GM10248 (cell line): ENCODE measurements around the gene AUTS2.

Experiments used
- CTCF ChIA-PET: fragments of 300-600 bp; sonication (Branson Sonifier 250); formaldehyde crosslinking; extraction: SDS; loops from one replicate; lab custom pipeline; 2021; ENCODE audit warnings: antibody characterized with exemption; lab: Yijun Ruan, JAX
- POLR2A ChIA-PET: fragments of 350-650 bp; sonication (Branson Sonifier 250); formaldehyde crosslinking; extraction: SDS; loops from one replicate; lab custom pipeline; 2020; ENCODE audit warnings: antibody characterized with exemption; lab: Yijun Ruan, JAX
- DNase-seq: peaks from one replicate; pipeline ENCODE4 v3.0.0; 2012; ENCODE audit errors: extremely low spot score
- TF ChIP-seq, protein P1 (sequence below): IDR thresholded peaks from 2 replicates; pipeline ENCODE4 v1.5.1; 2012; ENCODE audit warnings: mild to moderate bottlenecking, low read depth; ENCODE audit errors: extremely low read depth, missing control alignments, control extremely low read depth

Gene AUTS2

DNA sequence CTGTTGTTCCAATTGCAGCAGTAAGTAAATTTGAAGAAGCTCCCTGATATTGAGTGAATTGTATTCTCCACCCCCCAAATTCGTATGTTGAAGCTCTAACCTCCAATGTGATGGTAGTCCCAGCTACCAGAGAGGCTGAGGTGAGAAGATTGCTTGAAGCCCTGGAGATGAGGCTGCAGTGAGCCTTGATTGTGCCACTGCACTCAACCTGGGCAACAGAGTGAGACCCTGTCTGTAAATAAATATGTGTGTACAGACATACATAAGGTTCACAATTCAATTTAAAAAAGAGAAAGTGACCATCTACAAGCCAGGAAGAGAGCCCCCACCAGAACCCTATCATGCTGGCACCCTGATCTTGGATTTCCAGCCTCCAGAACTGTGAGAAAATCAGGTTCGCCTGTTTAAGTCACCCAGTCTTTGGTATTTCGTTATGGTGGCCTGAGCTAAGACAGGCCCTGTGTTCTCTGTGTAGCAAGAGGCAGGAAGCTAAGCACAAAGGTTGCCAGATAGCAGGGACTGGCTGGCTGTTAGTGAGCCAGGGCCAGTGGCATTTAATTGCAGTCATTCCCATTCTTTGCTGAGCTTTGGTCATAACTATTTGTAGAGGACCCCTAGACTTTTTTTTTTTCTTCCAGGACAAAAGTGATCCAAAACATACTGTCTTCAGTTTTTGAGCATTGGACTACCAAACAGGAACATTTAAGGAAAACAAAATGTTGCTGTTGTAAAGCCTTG, 45.6 kb downstream of the AUTS2 start:
- POLR2A ChIA-PET = interaction anchor here (0.7 kb wide), 1 partner anchor 11 kb away, joined by 3 read pairs; no protein-coding TSS in a partner anchor
- CTCF ChIA-PET = interaction anchor here (1.4 kb wide), 1 partner anchor 14 kb away, joined by 4 read pairs; no protein-coding TSS in a partner anchor
- TF ChIP-seq, protein P1, sequence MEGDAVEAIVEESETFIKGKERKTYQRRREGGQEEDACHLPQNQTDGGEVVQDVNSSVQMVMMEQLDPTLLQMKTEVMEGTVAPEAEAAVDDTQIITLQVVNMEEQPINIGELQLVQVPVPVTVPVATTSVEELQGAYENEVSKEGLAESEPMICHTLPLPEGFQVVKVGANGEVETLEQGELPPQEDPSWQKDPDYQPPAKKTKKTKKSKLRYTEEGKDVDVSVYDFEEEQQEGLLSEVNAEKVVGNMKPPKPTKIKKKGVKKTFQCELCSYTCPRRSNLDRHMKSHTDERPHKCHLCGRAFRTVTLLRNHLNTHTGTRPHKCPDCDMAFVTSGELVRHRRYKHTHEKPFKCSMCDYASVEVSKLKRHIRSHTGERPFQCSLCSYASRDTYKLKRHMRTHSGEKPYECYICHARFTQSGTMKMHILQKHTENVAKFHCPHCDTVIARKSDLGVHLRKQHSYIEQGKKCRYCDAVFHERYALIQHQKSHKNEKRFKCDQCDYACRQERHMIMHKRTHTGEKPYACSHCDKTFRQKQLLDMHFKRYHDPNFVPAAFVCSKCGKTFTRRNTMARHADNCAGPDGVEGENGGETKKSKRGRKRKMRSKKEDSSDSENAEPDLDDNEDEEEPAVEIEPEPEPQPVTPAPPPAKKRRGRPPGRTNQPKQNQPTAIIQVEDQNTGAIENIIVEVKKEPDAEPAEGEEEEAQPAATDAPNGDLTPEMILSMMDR = no peak
- DNase-seq = no peak

DNA sequence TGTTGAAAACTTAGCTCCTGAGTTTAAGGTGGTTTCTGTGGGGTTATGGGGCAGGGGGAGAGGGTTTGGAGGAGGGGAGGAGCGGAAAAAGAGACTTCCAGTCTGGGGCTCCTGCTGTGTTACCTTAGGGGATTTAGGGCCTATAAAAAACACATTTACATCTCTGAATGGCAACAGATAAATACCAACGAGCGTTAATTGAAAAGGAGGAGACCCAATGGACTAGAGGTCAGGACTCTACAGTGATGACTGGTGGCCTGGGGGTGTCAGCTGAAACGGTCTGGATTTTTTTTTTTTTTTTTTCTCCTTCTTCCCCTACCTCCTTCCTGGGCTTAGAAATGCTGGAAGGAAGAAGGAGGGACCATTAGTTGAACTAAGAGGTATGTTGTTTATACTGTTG, 47.4 kb downstream of the AUTS2 start:
- no peak for DNase-seq
- CTCF ChIA-PET = interaction anchor here (1.6 kb wide), 1 partner anchor 10 kb away, joined by 3 read pairs; no protein-coding TSS in a partner anchor
- POLR2A ChIA-PET = interaction anchor here (0.7 kb wide), 1 partner anchor 27 kb away, joined by 3 read pairs; no protein-coding TSS in a partner anchor
- TF ChIP-seq, protein P1 = no peak

DNA sequence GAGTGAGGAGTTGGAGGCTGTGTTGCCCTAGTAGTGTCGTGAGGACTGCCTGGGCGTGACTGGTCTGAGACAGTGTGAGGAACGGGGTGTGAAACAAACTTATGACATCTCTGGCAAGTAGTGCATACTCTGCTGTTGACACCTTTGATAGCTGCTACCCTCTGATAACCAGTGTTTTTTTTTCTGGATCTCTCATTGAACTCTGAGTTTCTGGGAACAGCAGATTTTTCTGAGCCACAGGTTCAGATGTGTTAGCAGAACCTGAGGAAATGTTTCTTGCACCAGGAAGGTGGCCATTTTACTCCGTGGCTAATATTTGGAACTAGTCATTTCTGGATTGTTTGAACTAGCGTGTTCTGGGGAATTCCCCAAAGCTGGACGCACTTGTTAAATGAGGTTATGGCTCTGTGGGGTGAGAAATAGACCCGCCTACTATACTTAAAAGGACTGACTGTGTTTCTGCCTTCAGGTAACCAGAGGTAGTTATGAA, 52.9 kb downstream of the AUTS2 start:
- DNase-seq = peak; percentile 68
- CTCF ChIA-PET = interaction anchor here (0.7 to 1.3 kb wide), 3 partner anchors 11 to 88 kb away, joined by 3 read pairs; no protein-coding TSS in a partner anchor
- TF ChIP-seq, protein P1 = no peak
- POLR2A ChIA-PET = no interaction called here

- no peak for DNase-seq
- TF ChIP-seq, protein P1 = no peak
- CTCF ChIA-PET = interaction anchor here (1.7 to 4.2 kb wide), 2 partner anchors 12 to 24 kb away, joined by 7 to 14 read pairs; no protein-coding TSS in a partner anchor
- POLR2A ChIA-PET = interaction anchor here (1.3 kb wide), 1 partner anchor 11 kb away, joined by 4 read pairs; no protein-coding TSS in a partner anchor
Observed at GRCh38 chr7:69652947-69653701, 54.8 kb downstream of the AUTS2 start.

- no peak for DNase-seq
- TF ChIP-seq, protein P1 = no peak
- ChIA-PET CTCF (interaction anchor here (1.7 to 4.2 kb wide), 2 partner anchors 11 to 23 kb away, joined by 7 to 14 read pairs; no protein-coding TSS in a partner anchor), POLR2A (interaction anchor here (1.3 kb wide), 1 partner anchor 10 kb away, joined by 4 read pairs; no protein-coding TSS in a partner anchor)
Observed at GRCh38 chr7:69653806-69654205, 55.5 kb downstream of the AUTS2 start.

GRCh38 chr7:69654381-69654780, 56.1 kb downstream of the AUTS2 start:
- CTCF ChIA-PET = interaction anchor here (1.1 to 4.2 kb wide), 4 partner anchors 10 to 36 kb away, joined by 3 to 14 read pairs (median 5); no protein-coding TSS in a partner anchor
- POLR2A ChIA-PET = interaction anchor here (0.6 kb wide), 1 partner anchor 10 kb away, joined by 3 read pairs; no protein-coding TSS in a partner anchor
- no peak for DNase-seq
- TF ChIP-seq, protein P1 = no peak
